Tibial nerve (tissue), 4 donors: Measurements from ENCODE around the gene ZPR1.

Source experiments
- EP300 ChIP-seq, 2 donors: sonication (generic); formaldehyde crosslinking; IDR thresholded peaks; one replicate each; pipeline ENCODE4 v1.6.1; 2017; ENCODE audit warnings: antibody characterized with exemption in 2 of 2, mild to moderate bottlenecking in 1 of 2
- POLR2A ChIP-seq, 2 donors: fragments of 450-650 bp; IDR thresholded peaks; one replicate each; pipeline ENCODE4 v1.6.1; 2017; ENCODE audit warnings: antibody characterized with exemption in 2 of 2, mild to moderate bottlenecking in 2 of 2, moderate library complexity in 2 of 2
- TF ChIP-seq, protein P1 (sequence below), 5 experiments: fragments of 200-600 bp in 3 of 5; fragments of 450-650 bp in 2 of 5; sonication (generic) in 3 of 5; IDR thresholded peaks; one replicate each; pipeline ENCODE4 v1.5.1; 2016 to 2019; ENCODE audit warnings: antibody characterized with exemption in 5 of 5, mild to moderate bottlenecking in 3 of 5, moderate library complexity in 2 of 5

DNA sequence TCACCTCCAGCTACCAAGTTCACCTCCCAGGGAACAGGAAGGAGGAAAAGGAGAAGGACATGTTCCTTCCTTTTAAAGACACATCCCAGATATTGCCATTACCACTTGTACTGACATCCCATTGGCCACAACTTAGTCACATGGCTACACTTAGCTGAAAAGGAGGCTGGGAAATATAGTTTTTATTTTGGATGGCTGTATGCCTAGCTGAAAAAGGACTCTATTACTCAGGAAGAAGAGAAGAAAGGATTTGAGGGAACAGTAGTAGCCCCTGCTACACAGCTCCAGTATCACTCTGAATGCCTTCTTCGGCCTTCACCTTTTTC lies 5.9 kb upstream of the ZPR1 start:
- TF ChIP-seq, protein P1, sequence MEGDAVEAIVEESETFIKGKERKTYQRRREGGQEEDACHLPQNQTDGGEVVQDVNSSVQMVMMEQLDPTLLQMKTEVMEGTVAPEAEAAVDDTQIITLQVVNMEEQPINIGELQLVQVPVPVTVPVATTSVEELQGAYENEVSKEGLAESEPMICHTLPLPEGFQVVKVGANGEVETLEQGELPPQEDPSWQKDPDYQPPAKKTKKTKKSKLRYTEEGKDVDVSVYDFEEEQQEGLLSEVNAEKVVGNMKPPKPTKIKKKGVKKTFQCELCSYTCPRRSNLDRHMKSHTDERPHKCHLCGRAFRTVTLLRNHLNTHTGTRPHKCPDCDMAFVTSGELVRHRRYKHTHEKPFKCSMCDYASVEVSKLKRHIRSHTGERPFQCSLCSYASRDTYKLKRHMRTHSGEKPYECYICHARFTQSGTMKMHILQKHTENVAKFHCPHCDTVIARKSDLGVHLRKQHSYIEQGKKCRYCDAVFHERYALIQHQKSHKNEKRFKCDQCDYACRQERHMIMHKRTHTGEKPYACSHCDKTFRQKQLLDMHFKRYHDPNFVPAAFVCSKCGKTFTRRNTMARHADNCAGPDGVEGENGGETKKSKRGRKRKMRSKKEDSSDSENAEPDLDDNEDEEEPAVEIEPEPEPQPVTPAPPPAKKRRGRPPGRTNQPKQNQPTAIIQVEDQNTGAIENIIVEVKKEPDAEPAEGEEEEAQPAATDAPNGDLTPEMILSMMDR (IDR thresholded peaks at IDR 0.05): no peak
- TF ChIP-seq EP300 (IDR thresholded peaks at IDR 0.05): no peak
- TF ChIP-seq POLR2A (IDR thresholded peaks at IDR 0.05): no peak
